HCT116 (cell line): ENCODE measurements around the gene NSD2.

Experiments
- ATF3 ChIP-seq: IDR thresholded peaks from 2 replicates; pipeline ENCODE4 v1.6.1; 2012
- CBX3 ChIP-seq: IDR thresholded peaks from 2 replicates; pipeline ENCODE4 v1.6.1; 2012; ENCODE audit warnings: low read depth
- CTCF ChIP-seq, 3 experiments: fragments of 200-600 bp in 1 of 3; sonication (generic) in 1 of 3; IDR thresholded peaks in 2 of 3; conservative IDR thresholded peaks in 1 of 3; 2 replicates each; pipeline ENCODE4 v1.5.1; 2012 to 2017; ENCODE audit warnings: low read depth in 2 of 3, low read length in 2 of 3, antibody characterized with exemption in 1 of 3, borderline replicate concordance in 1 of 3, control low read depth in 1 of 3, mild to moderate bottlenecking in 1 of 3, mixed read lengths in 1 of 3, mixed run types in 1 of 3, moderate library complexity in 1 of 3; ENCODE audit not compliant: insufficient read depth in 1 of 3
- EZH2 ChIP-seq: fragments of 200-600 bp; sonication (generic); IDR thresholded peaks from 2 replicates; pipeline ENCODE4 v1.6.1; 2017; ENCODE audit warnings: antibody characterized with exemption, mixed run types
- EZH2phosphoT487 ChIP-seq: fragments of 200-600 bp; IDR thresholded peaks from 2 replicates; pipeline ENCODE4 v1.6.1; 2018; ENCODE audit warnings: antibody characterized with exemption, borderline replicate concordance
- MAX ChIP-seq: IDR thresholded peaks from 2 replicates; pipeline ENCODE4 v1.6.1; 2012
- POLR2A ChIP-seq: IDR thresholded peaks from 2 replicates; pipeline ENCODE4 v1.7.0; 2011; ENCODE audit warnings: borderline replicate concordance; ENCODE audit not compliant: insufficient read depth, insufficient read length; ENCODE audit errors: extremely low read depth
- POLR2AphosphoS5 ChIP-seq: IDR thresholded peaks from 2 replicates; pipeline ENCODE4 v1.6.1; 2011; ENCODE audit warnings: mild to moderate bottlenecking, low read depth, low read length, moderate library complexity
- RAD21 ChIP-seq: IDR thresholded peaks from 2 replicates; pipeline ENCODE4 v1.6.1; 2012; ENCODE audit warnings: low read depth, mild to moderate bottlenecking
- REST ChIP-seq: IDR thresholded peaks from 2 replicates; pipeline ENCODE4 v1.6.1; 2012; ENCODE audit warnings: low read depth
- ZBTB33 ChIP-seq: IDR thresholded peaks from 2 replicates; pipeline ENCODE4 v1.6.1; 2011; ENCODE audit warnings: mild to moderate bottlenecking, low read length, moderate library complexity; ENCODE audit not compliant: insufficient replicate concordance; ENCODE audit errors: extremely low read depth
- ZFX ChIP-seq: fragments of 450-650 bp; IDR thresholded peaks from 2 replicates; pipeline ENCODE4 v1.6.1; 2017

GRCh38 chr4:1973661-1974060, 102.5 kb downstream of the NSD2 start:
- no peak for TF ChIP-seq CTCF (IDR thresholded peaks at IDR 0.05 in 2 of 3, conservative IDR thresholded peaks at IDR 0.05 in 1 of 3; ENCODE audit: borderline replicate concordance in 1 of 3, insufficient read depth in 1 of 3, low read depth in 2 of 3, low read length in 2 of 3)
- no peak for TF ChIP-seq EZH2
- no peak for TF ChIP-seq POLR2A
- no peak for TF ChIP-seq ATF3
- no peak for TF ChIP-seq EZH2phosphoT487
- TF ChIP-seq RAD21, result no peak
- no peak for TF ChIP-seq ZBTB33
- TF ChIP-seq MAX, result no peak
- TF ChIP-seq POLR2AphosphoS5, result no peak
- no peak for TF ChIP-seq REST
- TF ChIP-seq ZFX, result no peak
- no peak for TF ChIP-seq CBX3
